ENCODE data around the gene PAX7. TPM values are rescaled to one million over a fixed set of nuclear protein-coding genes. Genes with fewer than 3 reads are reported as not detected.
A peak's percentile ranks its signal among the peaks of the same experiment; 100 is the strongest.

The PAX7 gene
- total RNA-seq, 1 experiment from 2014 or later, result 0.24 TPM

DNA sequence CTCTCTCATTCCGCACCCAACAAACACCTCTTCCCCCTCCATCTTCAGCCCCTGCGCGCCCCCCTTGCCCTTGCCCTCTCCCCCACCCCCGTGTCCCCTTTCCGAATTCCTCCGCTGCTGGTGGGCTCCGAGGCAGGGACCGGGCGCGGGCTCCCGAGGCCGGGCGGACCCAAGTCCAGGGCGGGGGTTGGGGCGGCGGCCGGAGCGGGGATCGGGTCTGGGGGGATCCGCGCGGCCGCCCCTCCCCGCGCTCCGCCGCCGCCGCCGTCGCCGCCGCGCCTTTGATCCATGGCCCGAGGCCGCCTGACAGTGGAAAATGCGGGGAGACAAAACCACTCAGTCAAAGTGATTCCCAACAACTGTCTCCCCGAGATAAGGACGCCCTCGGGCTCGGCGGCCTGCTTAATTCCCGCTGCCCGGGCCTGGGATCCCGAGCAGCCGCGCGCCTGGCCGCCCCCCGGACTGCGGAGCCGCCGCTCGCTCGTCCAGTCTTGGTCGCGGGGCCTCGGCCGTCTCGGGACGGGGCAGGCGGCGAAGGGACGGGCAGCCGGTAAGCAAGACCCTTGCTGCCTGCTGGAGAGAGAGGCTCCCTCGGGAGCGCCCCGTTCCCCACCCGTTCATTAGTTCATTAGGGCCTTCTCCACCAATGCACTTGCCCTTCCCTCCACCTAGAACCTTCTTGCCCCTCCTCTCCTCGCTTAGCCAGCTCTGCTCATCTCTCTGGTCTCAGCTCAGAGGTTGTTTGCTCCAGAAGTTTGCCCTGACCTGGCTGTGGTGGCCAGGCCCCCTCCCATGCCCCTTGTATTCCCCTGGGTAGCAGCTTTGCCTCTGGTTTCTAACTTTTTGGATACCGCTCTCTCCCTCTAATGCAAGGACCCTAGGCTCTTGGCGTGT lies 86.4 kb downstream of the PAX7 start (continued):
- TF ChIP-seq USF2 (CRISPR knock-in tag; IDR thresholded peaks at IDR 0.05) (no peak), ZNF138 (CRISPR knock-in tag; conservative IDR thresholded peaks at IDR 0.05) (no peak), OVOL2 (CRISPR knock-in tag; IDR thresholded peaks at IDR 0.05; ENCODE audit: borderline replicate concordance) (no peak)

DNA sequence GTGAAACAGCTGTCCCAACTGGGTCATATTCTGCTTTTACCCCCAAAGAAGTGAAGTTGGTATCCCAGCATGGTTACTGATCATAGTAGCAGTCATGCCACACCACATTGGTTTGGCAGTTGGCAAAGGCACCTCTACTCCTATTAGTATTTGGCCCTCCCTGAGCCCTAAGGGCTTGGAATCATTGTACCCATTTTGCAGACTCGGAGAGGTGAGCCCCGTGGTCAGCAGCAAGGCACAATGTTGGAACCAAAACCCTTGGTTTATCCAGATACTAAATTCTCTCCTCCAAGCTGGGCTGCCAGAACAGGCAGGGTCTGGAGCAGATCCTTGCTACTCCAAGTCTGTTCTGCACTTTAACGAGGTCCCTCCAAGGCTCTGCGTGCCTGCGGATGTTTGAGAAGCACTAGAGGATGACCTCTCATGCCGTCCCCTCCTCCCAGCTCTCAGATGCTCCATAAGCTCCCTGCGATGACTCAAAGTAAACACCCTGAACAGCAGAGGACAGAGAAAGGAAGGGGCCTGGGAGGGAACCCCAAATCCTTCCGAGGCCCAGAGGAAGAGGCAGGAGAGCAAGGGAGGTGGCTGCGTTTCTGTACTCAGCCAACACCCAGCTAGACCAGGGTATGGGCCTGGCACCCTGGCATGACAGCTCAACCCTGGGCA lies 89.3 kb downstream of the PAX7 start:
- Mint-ChIP-seq H3K36me3 (no peaks in the 10 kb centered on the region), H3K27me3 (ENCODE audit: low read depth) (peaks cover 71% of the 10 kb centered on the region), H3K4me3 (no peak overlapping the region), H3K27ac (no peak overlapping the region), H3K4me1 (peaks cover 18% of the 10 kb centered on the region), H3K9me3 (no peaks in the 10 kb centered on the region)
- TF ChIP-seq RORB (CRISPR knock-in tag; IDR thresholded peaks at IDR 0.05), result no peak
- 0 out of 2 replicates have a peak, but pooled peaks have one; percentile 34 for TF ChIP-seq GTF2I (CRISPR knock-in tag; conservative IDR thresholded peaks at IDR 0.05)
- POLR2A ChIA-PET, result interaction anchor here (1.0 kb wide), 1 partner anchor 183 kb away, joined by 3 read pairs; no protein-coding TSS in a partner anchor
- no peak for DNase-seq (ENCODE audit: low spot score)
- CTCF ChIA-PET, result no interaction called here
- ATAC-seq, result no peak

- POLR2A ChIA-PET, result no interaction called here
- Mint-ChIP-seq H3K36me3 (no peaks in the 10 kb centered on the region), H3K27ac (no peak overlapping the region), H3K27me3 (ENCODE audit: low read depth) (peaks cover 62% of the 10 kb centered on the region), H3K9me3 (no peaks in the 10 kb centered on the region), H3K4me1 (peaks cover 25% of the 10 kb centered on the region), H3K4me3 (no peak overlapping the region)
- CTCF ChIA-PET, result no interaction called here
- DNase-seq (ENCODE audit: low spot score) (no peak), ATAC-seq (no peak)
- TF ChIP-seq, protein P1, sequence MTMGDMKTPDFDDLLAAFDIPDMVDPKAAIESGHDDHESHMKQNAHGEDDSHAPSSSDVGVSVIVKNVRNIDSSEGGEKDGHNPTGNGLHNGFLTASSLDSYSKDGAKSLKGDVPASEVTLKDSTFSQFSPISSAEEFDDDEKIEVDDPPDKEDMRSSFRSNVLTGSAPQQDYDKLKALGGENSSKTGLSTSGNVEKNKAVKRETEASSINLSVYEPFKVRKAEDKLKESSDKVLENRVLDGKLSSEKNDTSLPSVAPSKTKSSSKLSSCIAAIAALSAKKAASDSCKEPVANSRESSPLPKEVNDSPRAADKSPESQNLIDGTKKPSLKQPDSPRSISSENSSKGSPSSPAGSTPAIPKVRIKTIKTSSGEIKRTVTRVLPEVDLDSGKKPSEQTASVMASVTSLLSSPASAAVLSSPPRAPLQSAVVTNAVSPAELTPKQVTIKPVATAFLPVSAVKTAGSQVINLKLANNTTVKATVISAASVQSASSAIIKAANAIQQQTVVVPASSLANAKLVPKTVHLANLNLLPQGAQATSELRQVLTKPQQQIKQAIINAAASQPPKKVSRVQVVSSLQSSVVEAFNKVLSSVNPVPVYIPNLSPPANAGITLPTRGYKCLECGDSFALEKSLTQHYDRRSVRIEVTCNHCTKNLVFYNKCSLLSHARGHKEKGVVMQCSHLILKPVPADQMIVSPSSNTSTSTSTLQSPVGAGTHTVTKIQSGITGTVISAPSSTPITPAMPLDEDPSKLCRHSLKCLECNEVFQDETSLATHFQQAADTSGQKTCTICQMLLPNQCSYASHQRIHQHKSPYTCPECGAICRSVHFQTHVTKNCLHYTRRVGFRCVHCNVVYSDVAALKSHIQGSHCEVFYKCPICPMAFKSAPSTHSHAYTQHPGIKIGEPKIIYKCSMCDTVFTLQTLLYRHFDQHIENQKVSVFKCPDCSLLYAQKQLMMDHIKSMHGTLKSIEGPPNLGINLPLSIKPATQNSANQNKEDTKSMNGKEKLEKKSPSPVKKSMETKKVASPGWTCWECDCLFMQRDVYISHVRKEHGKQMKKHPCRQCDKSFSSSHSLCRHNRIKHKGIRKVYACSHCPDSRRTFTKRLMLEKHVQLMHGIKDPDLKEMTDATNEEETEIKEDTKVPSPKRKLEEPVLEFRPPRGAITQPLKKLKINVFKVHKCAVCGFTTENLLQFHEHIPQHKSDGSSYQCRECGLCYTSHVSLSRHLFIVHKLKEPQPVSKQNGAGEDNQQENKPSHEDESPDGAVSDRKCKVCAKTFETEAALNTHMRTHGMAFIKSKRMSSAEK (CRISPR knock-in tag; IDR thresholded peaks at IDR 0.05; ENCODE audit: borderline replicate concordance), result no peak
- no peak for TF ChIP-seq GRHL2 (CRISPR knock-in tag; IDR thresholded peaks at IDR 0.05; ENCODE audit: insufficient replicate concordance, severe bottlenecking)
- no peak for TF ChIP-seq ZNF281 (CRISPR knock-in tag; IDR thresholded peaks at IDR 0.05)
- TF ChIP-seq USF1 (CRISPR knock-in tag; IDR thresholded peaks at IDR 0.05), result no peak
- TF ChIP-seq ZNF232 (CRISPR knock-in tag; IDR thresholded peaks at IDR 0.05), result no peak
- TF ChIP-seq, protein P2, sequence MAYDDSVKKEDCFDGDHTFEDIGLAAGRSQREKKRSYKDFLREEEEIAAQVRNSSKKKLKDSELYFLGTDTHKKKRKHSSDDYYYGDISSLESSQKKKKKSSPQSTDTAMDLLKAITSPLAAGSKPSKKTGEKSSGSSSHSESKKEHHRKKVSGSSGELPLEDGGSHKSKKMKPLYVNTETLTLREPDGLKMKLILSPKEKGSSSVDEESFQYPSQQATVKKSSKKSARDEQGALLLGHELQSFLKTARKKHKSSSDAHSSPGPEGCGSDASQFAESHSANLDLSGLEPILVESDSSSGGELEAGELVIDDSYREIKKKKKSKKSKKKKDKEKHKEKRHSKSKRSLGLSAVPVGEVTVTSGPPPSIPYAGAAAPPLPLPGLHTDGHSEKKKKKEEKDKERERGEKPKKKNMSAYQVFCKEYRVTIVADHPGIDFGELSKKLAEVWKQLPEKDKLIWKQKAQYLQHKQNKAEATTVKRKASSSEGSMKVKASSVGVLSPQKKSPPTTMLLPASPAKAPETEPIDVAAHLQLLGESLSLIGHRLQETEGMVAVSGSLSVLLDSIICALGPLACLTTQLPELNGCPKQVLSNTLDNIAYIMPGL (CRISPR knock-in tag; IDR thresholded peaks at IDR 0.05), result no peak
- TF ChIP-seq ZNF423 (CRISPR knock-in tag; IDR thresholded peaks at IDR 0.05), result no peak
- no peak for TF ChIP-seq ZNF263 (CRISPR knock-in tag; IDR thresholded peaks at IDR 0.05; ENCODE audit: low read depth)
- TF ChIP-seq CREM (CRISPR knock-in tag; IDR thresholded peaks at IDR 0.05), result no peak
- TF ChIP-seq, protein P3, sequence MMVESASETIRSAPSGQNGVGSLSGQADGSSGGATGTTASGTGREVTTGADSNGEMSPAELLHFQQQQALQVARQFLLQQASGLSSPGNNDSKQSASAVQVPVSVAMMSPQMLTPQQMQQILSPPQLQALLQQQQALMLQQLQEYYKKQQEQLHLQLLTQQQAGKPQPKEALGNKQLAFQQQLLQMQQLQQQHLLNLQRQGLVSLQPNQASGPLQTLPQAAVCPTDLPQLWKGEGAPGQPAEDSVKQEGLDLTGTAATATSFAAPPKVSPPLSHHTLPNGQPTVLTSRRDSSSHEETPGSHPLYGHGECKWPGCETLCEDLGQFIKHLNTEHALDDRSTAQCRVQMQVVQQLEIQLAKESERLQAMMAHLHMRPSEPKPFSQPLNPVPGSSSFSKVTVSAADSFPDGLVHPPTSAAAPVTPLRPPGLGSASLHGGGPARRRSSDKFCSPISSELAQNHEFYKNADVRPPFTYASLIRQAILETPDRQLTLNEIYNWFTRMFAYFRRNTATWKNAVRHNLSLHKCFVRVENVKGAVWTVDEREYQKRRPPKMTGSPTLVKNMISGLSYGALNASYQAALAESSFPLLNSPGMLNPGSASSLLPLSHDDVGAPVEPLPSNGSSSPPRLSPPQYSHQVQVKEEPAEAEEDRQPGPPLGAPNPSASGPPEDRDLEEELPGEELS (CRISPR knock-in tag; IDR thresholded peaks at IDR 0.05), result no peak
- no peak for TF ChIP-seq PRRX2 (CRISPR knock-in tag; IDR thresholded peaks at IDR 0.05)
- TF ChIP-seq ELF4 (CRISPR knock-in tag; IDR thresholded peaks at IDR 0.05; ENCODE audit: low read depth), result no peak
Observed at GRCh38 chr1:18721041-18721440, 90.4 kb downstream of the PAX7 start.
